Renal pelvis (tissue), 4 donors: ENCODE data around the gene PKHD1. TPM values are rescaled to one million over a fixed set of nuclear protein-coding genes. Genes with fewer than 3 reads are reported as not detected.

ENCODE experiments used
- DNase-seq: peaks from one replicate; pipeline ENCODE4 v3.0.0-alpha.2; 2013
- polyA plus RNA-seq, 3 donors: library from polyadenylated mRNA; unstranded; fragments of 120-200 nt; gene quantifications; one replicate each; pipeline ENCODE4 v1.2.1, GENCODE V29; 2013; ENCODE audit not compliant: insufficient read length in 3 of 3

Gene PKHD1
- polyA plus RNA-seq, 3 donors: 18.3 to 35.8 (median 26.8) TPM

DNA sequence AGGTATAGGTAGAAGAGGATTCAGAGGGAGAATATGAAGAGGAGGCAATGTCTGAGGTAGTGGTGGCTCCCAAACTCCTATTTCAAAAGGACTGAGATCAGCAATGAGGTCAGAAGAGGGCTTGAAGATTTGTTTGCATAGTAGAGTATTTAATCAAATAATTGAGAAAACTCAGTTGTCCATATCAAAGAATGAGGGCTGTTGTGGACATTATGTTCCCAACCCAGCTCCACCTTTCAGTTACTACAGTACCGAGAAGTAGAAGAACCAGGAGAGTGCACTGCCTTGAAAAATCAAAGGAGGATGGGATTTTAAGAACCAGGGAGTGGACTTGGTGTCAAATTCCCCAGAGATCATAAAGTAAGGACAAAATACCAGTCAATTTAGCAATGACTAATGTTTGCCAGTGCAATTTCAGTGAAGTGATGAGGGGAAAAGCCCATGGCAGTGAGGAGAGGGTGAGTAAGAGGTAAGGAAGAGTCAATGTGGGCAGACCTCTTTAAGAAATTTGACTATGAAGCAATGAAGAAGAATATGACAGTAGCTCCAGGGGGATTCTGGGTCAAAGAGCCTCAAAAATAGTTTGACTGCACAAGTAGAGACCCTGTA lies 382.4 kb downstream of the PKHD1 start:
- no peak for DNase-seq

DNA sequence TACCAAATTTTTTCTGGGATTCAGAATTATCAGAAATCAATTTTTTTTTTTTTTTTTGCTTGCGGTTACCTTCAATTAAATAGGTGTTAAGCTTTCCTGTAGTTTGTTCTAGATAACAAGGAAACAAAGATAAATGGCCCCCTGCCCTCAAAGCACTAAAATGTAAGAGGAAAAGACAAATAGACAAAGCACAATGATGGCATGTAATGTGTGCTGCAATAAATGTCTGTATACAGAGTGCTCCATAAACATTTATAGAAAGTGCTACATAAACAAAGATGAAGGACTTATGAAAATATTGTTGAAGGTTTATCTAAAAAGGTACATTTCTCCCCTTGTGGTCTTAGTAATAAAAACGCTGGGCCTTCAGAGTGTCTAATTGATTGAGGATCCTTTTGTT lies 384.6 kb downstream of the PKHD1 start:
- no peak for DNase-seq

DNA sequence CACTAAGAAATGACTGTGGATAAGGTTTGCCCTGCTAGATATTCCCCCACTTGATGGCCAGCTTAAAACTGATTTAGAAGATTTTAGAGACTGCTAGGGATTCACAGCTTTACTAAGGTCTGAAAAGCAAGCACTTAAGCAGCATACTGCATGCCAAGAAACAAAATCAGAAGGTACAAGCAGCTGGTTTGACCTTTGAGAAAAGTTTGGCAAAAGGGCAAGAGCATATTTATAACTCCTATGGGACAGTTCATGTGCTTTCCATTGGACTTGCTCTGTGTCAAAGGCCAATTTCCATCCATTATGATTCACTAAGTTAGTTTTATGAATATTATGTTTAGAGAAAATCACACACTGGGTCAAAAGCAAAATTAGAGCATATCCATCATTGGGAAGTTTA lies 402.8 kb downstream of the PKHD1 start:
- no peak for DNase-seq

DNA sequence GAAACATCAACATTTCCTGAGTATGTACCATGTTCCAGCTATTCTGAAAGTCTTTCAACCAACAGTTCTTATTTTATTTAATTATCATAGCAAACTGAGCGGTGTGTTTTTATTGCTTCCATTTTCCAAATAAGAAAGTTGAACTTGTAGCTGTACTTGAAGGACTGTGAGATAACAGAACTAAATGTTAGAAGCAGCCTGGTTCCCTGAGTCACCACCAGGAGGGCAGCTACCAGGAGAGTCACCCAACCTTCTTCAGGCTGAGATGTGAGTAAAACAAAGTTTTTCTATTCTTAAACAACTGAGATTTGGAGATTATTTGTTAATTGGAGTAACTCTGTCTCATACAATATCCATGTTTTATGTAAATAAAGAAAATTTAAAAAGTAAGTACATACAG lies 403.4 kb downstream of the PKHD1 start:
- no peak for DNase-seq

- no peak for DNase-seq
Observed at GRCh38 chr6:51678905-51679620, 408.4 kb downstream of the PKHD1 start.

GRCh38 chr6:51678274-51678673 lies 409.1 kb downstream of the PKHD1 start:
- DNase-seq: no peak

- no peak for DNase-seq
Observed at GRCh38 chr6:51675922-51676275, 411.5 kb downstream of the PKHD1 start.

GRCh38 chr6:51675020-51675921 lies 412.1 kb downstream of the PKHD1 start:
- no peak for DNase-seq

- DNase-seq: no peak
Observed at GRCh38 chr6:51663525-51663924, 423.9 kb downstream of the PKHD1 start.

- no peak for DNase-seq
Observed at GRCh38 chr6:51660767-51661166, 426.6 kb downstream of the PKHD1 start.

GRCh38 chr6:51657491-51657890 lies 429.9 kb downstream of the PKHD1 start:
- no peak for DNase-seq

- DNase-seq: no peak
Observed at GRCh38 chr6:51655517-51655916, 431.9 kb downstream of the PKHD1 start.

GRCh38 chr6:51654647-51655046 lies 432.8 kb downstream of the PKHD1 start:
- no peak for DNase-seq

DNA sequence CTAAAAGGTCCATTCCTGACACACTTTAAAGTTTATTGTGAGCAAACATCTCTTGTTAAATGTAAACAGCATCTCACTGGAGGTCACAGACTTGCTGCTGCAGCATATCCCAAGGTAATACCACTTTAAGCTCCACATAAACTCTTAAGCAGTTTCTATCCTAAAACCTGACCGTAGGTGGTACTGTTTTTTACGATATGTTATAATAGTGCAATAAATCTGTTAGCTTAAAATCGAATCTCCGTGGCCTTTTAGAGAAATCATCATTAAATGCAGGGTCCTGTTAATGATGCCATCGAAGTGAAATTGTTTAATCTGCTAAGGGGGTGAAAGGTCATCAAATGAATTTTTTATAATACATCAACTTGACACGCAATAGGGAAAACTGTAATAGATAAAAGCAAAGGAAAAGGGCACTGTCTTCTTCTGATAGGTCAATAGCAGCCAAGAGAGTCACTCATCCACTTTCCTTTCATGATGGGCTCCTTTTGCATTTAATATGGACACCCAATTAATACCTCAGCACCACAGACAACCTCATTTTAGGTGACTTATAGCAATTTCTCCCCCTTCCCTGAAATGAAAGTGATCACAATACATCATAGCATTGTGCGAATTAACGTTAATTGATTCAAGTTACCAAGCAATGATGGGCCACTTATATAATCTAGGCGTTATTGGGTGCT lies 436.1 kb downstream of the PKHD1 start:
- no peak for DNase-seq

- no peak for DNase-seq
Observed at GRCh38 chr6:51648774-51649173, 438.6 kb downstream of the PKHD1 start.

- no peak for DNase-seq
Observed at GRCh38 chr6:51648236-51648635, 439.2 kb downstream of the PKHD1 start.

DNA sequence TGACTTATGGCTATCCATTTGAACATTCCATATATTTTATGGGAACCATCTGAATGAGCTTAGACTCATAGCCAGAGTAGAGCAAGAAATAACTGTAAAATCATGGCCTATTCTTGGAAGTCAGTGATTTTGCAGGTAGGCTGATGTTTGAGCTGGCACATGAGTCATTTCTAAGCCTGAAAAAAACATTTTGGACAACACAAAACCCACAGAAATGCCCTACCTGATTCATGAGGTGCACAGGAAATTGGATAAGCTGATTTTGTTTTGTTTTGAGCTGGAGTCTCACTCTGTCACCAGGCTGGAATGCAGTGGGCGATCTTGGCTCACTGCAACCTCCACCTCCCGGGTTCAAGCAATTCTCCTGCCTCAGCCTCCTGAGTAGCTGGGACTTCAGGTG lies 443.0 kb downstream of the PKHD1 start:
- DNase-seq: no peak

DNA sequence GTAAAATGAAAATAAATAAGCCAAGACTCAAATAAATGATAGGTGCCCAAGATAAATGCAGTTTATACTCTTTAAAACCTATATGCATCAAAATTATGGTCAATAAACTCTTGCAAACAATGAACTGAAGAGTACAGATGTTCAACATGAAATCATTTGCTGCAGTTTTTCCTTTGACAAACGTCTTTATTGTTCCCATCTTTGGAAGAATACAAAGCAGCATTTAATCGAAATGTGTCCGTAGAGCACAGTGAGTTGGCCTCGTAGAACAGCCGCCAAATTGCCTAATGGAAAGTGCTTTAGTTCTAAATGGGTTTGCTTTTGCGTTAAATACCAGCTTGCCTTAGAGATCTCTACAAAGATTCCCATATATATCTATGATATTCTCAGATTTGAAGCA lies 447.4 kb downstream of the PKHD1 start:
- DNase-seq: no peak

GRCh38 chr6:51633424-51633823 lies 454.0 kb downstream of the PKHD1 start:
- no peak for DNase-seq

DNA sequence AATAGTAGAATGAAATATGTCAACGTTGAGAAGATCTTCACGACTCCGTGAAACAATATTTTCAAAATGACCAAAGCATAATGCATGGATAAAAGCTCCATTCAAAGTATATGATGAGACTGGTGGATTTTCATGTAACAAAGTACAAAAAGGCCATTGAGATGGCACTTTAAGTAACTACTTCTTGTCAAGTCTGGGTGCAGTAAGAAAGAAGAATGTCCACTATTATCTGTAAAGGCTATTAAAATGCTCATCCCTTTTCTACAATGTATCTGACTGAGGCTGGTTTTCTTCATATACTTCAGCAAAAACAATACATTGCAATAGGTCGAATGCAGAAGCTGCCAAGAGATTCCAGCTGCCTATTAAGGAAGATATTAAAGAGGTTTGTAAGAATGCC lies 457.4 kb downstream of the PKHD1 start:
- DNase-seq: no peak

- no peak for DNase-seq
Observed at GRCh38 chr6:51626391-51626790, 461.0 kb downstream of the PKHD1 start.

DNA sequence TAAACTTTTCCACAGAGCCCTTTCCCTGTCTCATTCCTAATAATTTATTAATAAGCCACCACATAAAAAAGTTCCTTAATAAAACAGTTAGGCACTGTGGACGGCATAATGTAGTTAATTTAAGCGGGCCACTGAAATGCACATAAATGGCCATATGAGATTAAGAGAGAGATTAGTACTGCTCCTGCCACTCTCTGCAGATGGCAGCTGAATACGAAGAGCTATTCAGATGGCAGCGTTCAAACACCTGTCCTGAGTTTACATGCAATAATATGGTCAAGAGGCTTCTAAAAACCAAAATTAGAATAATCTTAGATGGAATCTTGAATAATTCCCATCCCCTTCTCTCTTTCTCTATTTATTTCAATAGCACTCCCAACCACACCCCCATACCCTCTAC lies 461.8 kb downstream of the PKHD1 start:
- no peak for DNase-seq
